Karpas-422 (cell line): Measurements from ENCODE around the gene ZDHHC11B. TPM values are rescaled to one million over a fixed set of nuclear protein-coding genes. Genes with fewer than 3 reads are reported as not detected.

Source experiments
- DNase-seq: peaks from one replicate; pipeline ENCODE4 v3.0.0-alpha.2; 2015
- H2AFZ ChIP-seq: fragments of 200-600 bp; sonication (generic); 2 replicates; pipeline ENCODE4 v1.6.1; 2014; ENCODE audit warnings: antibody characterized with exemption, low read length, mixed read lengths
- H3K27ac ChIP-seq: fragments of 200-600 bp; sonication (generic); 2 replicates; pipeline ENCODE4 v1.5.1; 2014; ENCODE audit warnings: mild to moderate bottlenecking, low read length, moderate library complexity
- H3K27me3 ChIP-seq: fragments of 200-600 bp; sonication (generic); 2 replicates; pipeline ENCODE4 v1.6.1; 2014; ENCODE audit warnings: low read length, mixed read lengths
- H3K36me3 ChIP-seq: fragments of 200-600 bp; sonication (generic); 2 replicates; pipeline ENCODE4 v1.6.1; 2014; ENCODE audit warnings: low read length, mixed read lengths; ENCODE audit not compliant: insufficient read depth
- H3K4me1 ChIP-seq: fragments of 200-600 bp; sonication (generic); 2 replicates; pipeline ENCODE4 v1.6.1; 2014; ENCODE audit warnings: mild to moderate bottlenecking, low read length, mixed read lengths
- H3K4me2 ChIP-seq: fragments of 200-600 bp; sonication (generic); 2 replicates; pipeline ENCODE4 v1.6.1; 2014; ENCODE audit warnings: low read length, low read depth, mild to moderate bottlenecking; ENCODE audit not compliant: poor library complexity, severe bottlenecking
- H3K4me3 ChIP-seq: fragments of 200-600 bp; sonication (generic); 2 replicates; pipeline ENCODE4 v1.5.1; 2014; ENCODE audit warnings: mild to moderate bottlenecking, antibody characterized with exemption, low read length, mixed read lengths
- H3K79me2 ChIP-seq: fragments of 200-600 bp; sonication (generic); 2 replicates; pipeline ENCODE4 v1.6.1; 2014; ENCODE audit warnings: mild to moderate bottlenecking, low read length, mixed read lengths
- H3K9ac ChIP-seq: fragments of 200-600 bp; sonication (generic); 2 replicates; pipeline ENCODE4 v1.6.0; 2014; ENCODE audit warnings: low read length
- H3K9me2 ChIP-seq: fragments of 200-600 bp; sonication (generic), shearing (Covaris generic); replicated peaks from 2 replicates; pipeline ENCODE4 v1.6.0; 2014; ENCODE audit warnings: mild to moderate bottlenecking, low read length, moderate library complexity; ENCODE audit not compliant: insufficient read depth
- H3K9me3 ChIP-seq: fragments of 300-700, 200-600 bp; sonication (generic); 2 replicates; pipeline ENCODE4 v1.6.1; 2014; ENCODE audit warnings: low read length, mixed read lengths
- H4K20me1 ChIP-seq: fragments of 200-600 bp; sonication (generic); 2 replicates; pipeline ENCODE4 v1.6.1; 2014; ENCODE audit warnings: mild to moderate bottlenecking, antibody characterized with exemption, low read length, low read depth; ENCODE audit not compliant: insufficient read depth
- total RNA-seq: library from RNA; depleted of rRNA; stranded (reverse); fragments of >200 nt; shearing (Covaris generic); gene quantifications from 2 replicates; pipeline ENCODE4 v1.2.3, GENCODE V29; 2014; ENCODE audit warnings: low replicate concordance; rRNA removed

Gene ZDHHC11B
- total RNA-seq, 1 experiment from 2014 or later, result 0.34 TPM

DNA sequence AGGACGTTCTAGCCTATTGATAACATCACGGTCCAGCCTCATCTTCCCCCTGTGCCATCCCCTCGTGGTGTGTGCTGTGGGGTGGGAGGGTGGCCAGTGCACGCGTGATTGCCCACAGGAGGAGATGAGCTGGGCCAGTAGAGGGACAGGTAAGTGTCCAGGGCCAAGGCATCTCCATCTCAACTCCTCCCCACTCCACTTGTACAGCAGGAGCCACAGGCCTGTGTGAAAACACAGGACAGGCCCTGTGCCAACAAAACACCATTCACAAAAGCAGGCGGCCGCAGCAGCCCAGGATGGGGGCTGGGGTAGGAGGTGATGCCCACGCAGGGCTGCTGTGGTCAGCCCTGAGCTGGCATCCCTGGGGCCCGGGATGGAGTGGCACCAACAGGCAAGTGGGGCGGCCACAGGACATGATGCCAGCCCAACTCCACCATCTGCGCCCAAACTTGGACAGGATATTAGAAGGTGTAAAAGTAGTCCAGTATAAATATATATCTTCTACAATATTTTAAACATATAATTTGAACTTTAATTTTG, 124.0 kb downstream of the ZDHHC11B start:
- Histone ChIP-seq H3K79me2 (no peaks in the 10 kb centered on the region), H3K36me3 (peaks cover 45% of the 10 kb centered on the region), H4K20me1 (0 out of 2 replicates have a peak, but pooled peaks cover 5% of the 10 kb centered on the region), H3K27ac (no peak overlapping the region), H3K4me2 (no peak overlapping the region), H3K9me2 (no peaks in the 10 kb centered on the region), H3K4me3 (no peak overlapping the region), H3K9ac (no peak overlapping the region), H3K27me3 (no peaks in the 10 kb centered on the region), H2AFZ (no peak overlapping the region), H3K4me1 (no peaks in the 10 kb centered on the region), H3K9me3 (no peaks in the 10 kb centered on the region)
- no peak for DNase-seq

Other genes starting within 250 kb of the ZDHHC11B start
- 14.6 and 22.8 TPM in 2 replicates for gene CEP72, start 172.4 kb downstream of the ZDHHC11B start, total RNA-seq
- 1.6 and 1.8 TPM in 2 replicates for gene TPPP, start 91.4 kb downstream of the ZDHHC11B start, total RNA-seq
- gene ZDHHC11, start 66.3 kb upstream of the ZDHHC11B start, total RNA-seq, result 10.8 and 15.7 TPM in 2 replicates
- 25.7 and 42.0 TPM in 2 replicates for gene BRD9, start 108.1 kb upstream of the ZDHHC11B start, total RNA-seq
- gene TRIP13, start 108.2 kb upstream of the ZDHHC11B start, total RNA-seq, result 16.3 and 18.8 TPM in 2 replicates
- not detected in 2 replicates for gene NKD2, start 224.1 kb upstream of the ZDHHC11B start, total RNA-seq